ENCODE measurements around the gene DYDC1.

The DYDC1 gene

DNA sequence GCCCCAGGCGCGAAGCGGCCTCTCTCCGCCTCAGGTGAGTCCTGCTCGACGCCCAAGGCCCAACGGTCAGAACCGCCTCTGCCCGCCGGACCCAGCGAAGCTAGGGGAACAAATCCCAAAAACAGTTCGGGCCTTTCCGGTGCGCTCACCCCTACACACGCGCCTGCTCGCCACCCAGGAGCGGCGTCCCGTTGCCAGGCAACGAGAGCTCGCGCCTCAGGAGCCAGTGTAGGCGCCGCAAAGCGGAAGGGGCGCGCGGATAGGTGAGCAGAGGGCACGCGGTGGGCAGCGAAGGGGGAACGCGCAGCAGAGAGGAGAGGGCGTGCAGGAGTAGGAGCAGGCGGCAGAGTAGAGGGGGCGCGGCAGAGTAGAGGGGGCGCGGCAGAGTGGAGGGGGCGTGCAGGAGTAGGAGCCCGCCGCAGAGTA is at the start of gene DYDC1, which contains the start of gene DYDC2:
Gene DYDC1, minus strand, starts transcription at position 193 of the 426 bp plus-strand sequence. CDS start 4,154 bp downstream, outside the sequence.
Gene DYDC2, plus strand, starts transcription at position 219 of the 426 bp plus-strand sequence. CDS start 5,663 bp downstream, outside the sequence.
- CTCF ChIA-PET = no interaction called here
- Mint-ChIP-seq H3K4me1 (peaks cover 7% of the 10 kb centered on the region), H3K27me3 (peaks cover 44% of the 10 kb centered on the region), H3K27ac (no peak within 1 kb of the TSS), H3K4me3 (peak within 1 kb of the TSS; percentile 59), H3K9me3 (no peaks in the 10 kb centered on the region), H3K36me3 (no peaks in the 10 kb centered on the region)
- DNase-seq = peak; percentile 76

DNA sequence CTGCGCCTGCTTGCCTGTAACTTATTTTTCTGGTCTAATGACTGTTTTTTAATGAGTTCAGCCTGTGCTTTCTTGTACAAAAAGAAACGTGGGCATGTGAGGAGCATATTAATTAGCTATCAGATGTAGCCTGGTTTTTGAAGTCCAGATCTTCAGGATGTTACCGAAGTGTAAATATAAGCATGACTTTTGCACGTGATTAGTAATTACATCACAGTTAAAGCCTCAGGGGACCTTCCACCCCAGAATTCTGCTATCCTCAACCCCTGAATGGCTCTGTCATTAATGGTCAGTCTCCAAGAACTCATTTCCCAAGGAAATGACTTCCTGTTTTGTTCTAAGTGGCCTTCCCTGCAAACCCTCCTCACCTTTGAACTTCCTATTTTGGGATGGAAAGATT is 49.6 kb upstream of the DYDC1 start:
- Mint-ChIP-seq H3K4me1 (peaks cover 12% of the 10 kb centered on the region), H3K27me3 (peaks cover 31% of the 10 kb centered on the region), H3K27ac (no peak overlapping the region), H3K9me3 (no peaks in the 10 kb centered on the region), H3K4me3 (no peak overlapping the region), H3K36me3 (no peaks in the 10 kb centered on the region)
- CTCF ChIA-PET = interaction anchor here (0.8 to 1.5 kb wide), 4 partner anchors 10 to 38 kb away, joined by 3 to 8 read pairs (median 6); no protein-coding TSS in a partner anchor
- no peak for DNase-seq

DNA sequence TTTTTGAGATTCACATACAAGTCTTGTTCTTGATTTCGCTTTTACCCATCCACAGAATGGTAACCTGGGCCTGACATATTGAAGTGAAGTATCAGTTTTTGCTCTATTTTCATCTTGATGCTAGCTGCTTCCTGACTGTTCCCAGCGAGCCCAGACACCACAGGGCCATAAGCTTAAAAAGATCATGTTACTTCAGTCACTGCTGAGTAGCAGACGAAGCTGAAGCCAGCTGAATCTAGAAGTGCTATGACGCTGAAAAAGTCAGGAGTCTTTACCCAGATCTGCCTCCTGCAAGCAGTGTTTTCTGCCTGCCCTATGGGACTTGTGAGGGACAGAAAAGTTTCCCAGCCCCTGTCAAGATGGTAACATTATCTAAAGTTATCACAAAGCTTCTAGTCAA is 49.1 kb upstream of the DYDC1 start:
- DNase-seq = no peak
- H3K4me1 Mint-ChIP-seq = peaks cover 12% of the 10 kb centered on the region
- no peaks in the 10 kb centered on the region for H3K9me3 Mint-ChIP-seq
- H3K4me3 Mint-ChIP-seq = no peak overlapping the region
- no peak overlapping the region for H3K27ac Mint-ChIP-seq
- H3K36me3 Mint-ChIP-seq = no peaks in the 10 kb centered on the region
- peaks cover 31% of the 10 kb centered on the region for H3K27me3 Mint-ChIP-seq
- CTCF ChIA-PET = interaction anchor here (0.8 to 1.5 kb wide), 4 partner anchors 9 to 39 kb away, joined by 3 to 8 read pairs (median 6); no protein-coding TSS in a partner anchor

DNA sequence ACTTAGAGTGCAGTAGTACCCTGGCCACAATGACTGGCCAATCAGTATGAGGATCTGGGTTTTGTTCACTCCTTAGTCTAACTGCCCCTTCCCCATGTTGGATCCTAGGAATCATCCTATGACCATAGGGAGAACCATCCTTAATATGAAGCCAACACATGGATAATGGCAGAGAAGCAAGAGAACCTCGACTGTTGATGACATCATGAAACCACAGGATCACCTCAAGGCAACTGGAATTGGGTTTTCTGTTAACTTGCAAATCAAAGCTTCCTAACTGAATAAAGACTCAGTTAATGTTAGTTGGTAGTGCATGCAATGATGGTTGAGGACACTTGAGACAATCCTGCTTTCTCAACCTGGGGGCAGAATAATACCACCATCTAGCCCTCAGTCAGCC is 48.5 kb upstream of the DYDC1 start:
- peaks cover 12% of the 10 kb centered on the region for H3K4me1 Mint-ChIP-seq
- H3K4me3 Mint-ChIP-seq = no peak overlapping the region
- H3K27ac Mint-ChIP-seq = no peak overlapping the region
- CTCF ChIA-PET = interaction anchor here (0.7 to 1.5 kb wide), 4 partner anchors 8 to 868 kb away, joined by 3 to 8 read pairs (median 6); no protein-coding TSS in a partner anchor
- H3K36me3 Mint-ChIP-seq = no peaks in the 10 kb centered on the region
- peaks cover 31% of the 10 kb centered on the region for H3K27me3 Mint-ChIP-seq
- DNase-seq = no peak
- H3K9me3 Mint-ChIP-seq = no peaks in the 10 kb centered on the region

DNA sequence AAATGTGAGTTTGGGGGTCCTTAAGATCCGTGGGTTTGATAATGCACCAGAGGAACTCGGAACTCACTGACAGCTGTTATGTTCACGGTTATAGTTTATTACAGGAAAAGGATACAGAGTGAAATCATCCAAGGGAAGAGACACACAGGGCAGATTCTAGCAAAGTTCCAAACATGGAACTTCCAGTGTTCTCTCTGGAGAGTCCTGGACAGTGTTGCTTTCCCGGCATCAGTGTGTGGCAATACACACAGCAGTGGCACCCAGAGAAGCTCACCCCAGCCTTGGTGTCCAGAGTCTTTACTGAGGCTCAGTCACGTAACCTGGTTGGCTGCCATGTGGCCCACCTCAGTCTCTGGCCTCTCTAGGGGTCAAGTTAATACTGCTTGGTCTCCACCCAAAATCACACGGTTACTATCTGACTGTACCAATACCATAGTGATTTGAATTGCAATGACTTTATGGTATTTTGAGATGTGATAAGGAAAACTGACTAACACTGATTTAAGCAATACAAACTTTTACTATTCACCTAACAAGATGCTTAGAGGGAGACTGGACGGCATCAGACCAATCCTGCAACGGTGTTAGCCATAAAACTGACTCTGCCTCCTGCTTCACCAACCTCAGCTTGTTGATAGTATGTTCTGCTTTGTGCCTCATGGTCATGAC is 43.7 kb upstream of the DYDC1 start:
- H3K9me3 Mint-ChIP-seq = no peaks in the 10 kb centered on the region
- no peak for DNase-seq
- H3K4me1 Mint-ChIP-seq = no peaks in the 10 kb centered on the region
- CTCF ChIA-PET = no interaction called here
- H3K36me3 Mint-ChIP-seq = no peaks in the 10 kb centered on the region
- no peak overlapping the region for H3K27ac Mint-ChIP-seq
- no peak overlapping the region for H3K4me3 Mint-ChIP-seq
- peaks cover 13% of the 10 kb centered on the region for H3K27me3 Mint-ChIP-seq

DNA sequence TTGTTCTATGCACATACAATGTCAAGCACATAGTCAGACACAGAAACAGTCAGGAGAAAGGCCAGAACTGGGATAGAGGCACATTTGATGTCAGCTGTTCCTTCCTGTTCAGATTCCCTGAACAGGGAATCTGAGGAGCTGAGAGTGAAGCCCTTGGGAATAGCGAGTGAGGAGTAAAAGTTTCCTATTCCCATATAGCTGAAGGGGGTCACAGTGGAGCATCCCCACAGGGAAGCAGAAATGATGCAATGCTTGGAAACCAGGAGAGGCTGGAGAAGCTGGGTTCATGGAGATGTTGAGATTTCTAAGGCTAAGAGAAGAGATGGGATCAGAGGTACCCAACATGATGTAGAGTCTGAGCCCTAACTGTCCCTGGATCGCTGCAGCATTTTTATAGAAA is 40.5 kb upstream of the DYDC1 start:
- CTCF ChIA-PET = interaction anchor here (1.2 to 1.6 kb wide), 2 partner anchors 9 to 11 kb away, joined by 4 read pairs; partner anchors contain the start of gene PRXL2A
- Mint-ChIP-seq H3K4me1 (no peaks in the 10 kb centered on the region), H3K27ac (no peak overlapping the region), H3K9me3 (no peaks in the 10 kb centered on the region), H3K27me3 (peaks cover 13% of the 10 kb centered on the region), H3K36me3 (no peaks in the 10 kb centered on the region), H3K4me3 (no peak overlapping the region)
- DNase-seq = no peak

DNA sequence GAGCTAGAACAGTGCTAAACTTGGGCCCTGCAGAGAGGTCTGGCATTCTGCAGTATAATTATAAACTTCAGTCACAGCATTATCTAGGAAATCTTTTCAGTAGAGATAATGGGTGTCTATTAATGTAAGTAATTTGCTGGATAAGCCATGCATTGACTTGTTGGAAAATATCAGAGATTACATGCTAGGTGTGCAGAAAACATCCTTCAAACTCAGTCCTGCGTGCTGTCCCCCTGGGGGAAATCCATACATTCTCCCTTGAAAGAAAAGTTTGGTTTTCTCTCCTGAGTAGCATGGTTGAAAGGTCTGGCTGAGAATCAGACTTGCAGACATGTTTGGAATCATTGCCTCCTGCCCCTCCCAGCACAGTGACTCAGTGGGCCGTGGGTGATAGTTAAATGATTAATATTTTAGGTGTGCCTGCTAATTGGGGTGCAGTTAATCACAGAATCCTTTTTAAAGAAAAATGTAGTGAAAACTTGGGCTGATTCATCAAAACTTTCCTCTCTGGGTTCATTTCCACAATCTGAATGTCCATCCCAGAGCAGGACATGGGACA is 37.9 kb upstream of the DYDC1 start:
- H3K9me3 Mint-ChIP-seq = no peaks in the 10 kb centered on the region
- no peak for DNase-seq
- H3K4me3 Mint-ChIP-seq = no peak overlapping the region
- CTCF ChIA-PET = interaction anchor here (0.6 to 0.7 kb wide), 2 partner anchors 9 to 548 kb away, joined by 3 to 4 read pairs; no protein-coding TSS in a partner anchor
- no peak overlapping the region for H3K27ac Mint-ChIP-seq
- no peaks in the 10 kb centered on the region for H3K4me1 Mint-ChIP-seq
- peaks cover 16% of the 10 kb centered on the region for H3K27me3 Mint-ChIP-seq
- H3K36me3 Mint-ChIP-seq = no peaks in the 10 kb centered on the region

DNA sequence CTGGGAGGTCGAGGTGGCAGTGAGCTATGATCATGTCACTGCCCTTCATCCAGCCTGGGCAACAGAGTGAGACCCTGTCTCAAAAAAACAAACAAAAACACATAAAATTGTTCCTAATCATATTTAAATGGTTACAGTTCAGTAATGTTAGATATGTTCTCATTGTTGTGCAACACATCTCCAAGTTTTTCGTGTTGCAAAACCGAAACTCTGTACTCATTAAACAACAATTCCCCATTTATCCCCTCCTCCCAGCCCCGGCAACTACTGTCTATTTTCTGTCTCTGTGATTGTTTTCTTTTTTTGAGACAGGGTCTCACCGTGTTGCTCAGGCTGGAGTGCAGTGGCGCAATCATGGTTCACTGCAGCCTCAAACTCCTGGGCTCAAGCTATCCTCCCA is 35.7 kb upstream of the DYDC1 start:
- Mint-ChIP-seq H3K27me3 (peaks cover 26% of the 10 kb centered on the region), H3K36me3 (no peaks in the 10 kb centered on the region), H3K9me3 (no peaks in the 10 kb centered on the region), H3K27ac (no peak overlapping the region), H3K4me3 (no peak overlapping the region), H3K4me1 (no peaks in the 10 kb centered on the region)
- CTCF ChIA-PET = no interaction called here
- DNase-seq = no peak

DNA sequence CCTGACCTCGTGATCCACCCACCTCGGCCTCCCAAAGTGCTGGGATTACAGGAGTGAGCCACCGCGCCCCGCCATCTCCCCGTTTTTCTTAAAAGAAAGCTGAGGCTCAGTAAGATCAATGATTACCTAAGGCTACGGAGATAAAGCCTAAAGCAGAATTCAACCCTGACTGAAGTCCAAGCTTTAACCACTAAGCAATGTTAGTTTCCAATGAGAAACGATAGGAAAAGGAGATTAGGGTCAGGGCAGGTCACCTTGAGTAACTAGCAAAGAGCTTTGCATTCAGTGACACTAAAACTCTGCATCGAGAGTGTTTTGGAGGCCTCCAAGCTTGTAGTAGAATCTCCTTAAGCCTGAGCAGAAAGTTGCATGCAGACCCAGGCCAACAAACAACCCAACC is 34.2 kb upstream of the DYDC1 start:
- Mint-ChIP-seq H3K27ac (no peak overlapping the region), H3K36me3 (no peaks in the 10 kb centered on the region), H3K27me3 (peaks cover 18% of the 10 kb centered on the region), H3K9me3 (no peaks in the 10 kb centered on the region), H3K4me1 (no peaks in the 10 kb centered on the region), H3K4me3 (no peak overlapping the region)
- no peak for DNase-seq
- CTCF ChIA-PET = no interaction called here

DNA sequence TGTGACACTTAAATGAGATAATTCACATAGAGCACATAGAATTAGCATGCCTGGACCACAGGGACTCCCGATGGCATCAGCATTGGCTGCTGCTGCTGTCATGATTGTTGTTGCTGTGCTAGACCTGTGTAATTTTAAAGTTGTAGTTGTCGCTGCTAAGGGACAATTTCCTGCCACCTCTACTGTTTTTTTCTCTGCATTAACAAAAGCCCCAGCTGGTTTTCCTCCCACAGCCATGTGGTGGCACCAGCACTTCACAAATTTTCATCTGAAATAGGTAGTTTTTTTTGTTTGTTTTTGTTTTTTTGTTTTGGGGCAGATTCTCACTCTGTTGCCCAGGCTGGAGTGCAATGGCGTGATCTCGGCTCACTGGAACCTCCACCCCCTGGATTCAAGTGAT is 26.4 kb upstream of the DYDC1 start:
- DNase-seq = peak; percentile 71
- CTCF ChIA-PET = interaction anchor here (0.7 to 5.4 kb wide), 12 partner anchors 23 to 636 kb away, joined by 3 to 28 read pairs (median 4); no protein-coding TSS in a partner anchor
- Mint-ChIP-seq H3K27ac (no peak overlapping the region), H3K9me3 (no peaks in the 10 kb centered on the region), H3K36me3 (no peaks in the 10 kb centered on the region), H3K4me3 (no peak overlapping the region), H3K4me1 (peaks cover 18% of the 10 kb centered on the region), H3K27me3 (peaks cover 5% of the 10 kb centered on the region)

DNA sequence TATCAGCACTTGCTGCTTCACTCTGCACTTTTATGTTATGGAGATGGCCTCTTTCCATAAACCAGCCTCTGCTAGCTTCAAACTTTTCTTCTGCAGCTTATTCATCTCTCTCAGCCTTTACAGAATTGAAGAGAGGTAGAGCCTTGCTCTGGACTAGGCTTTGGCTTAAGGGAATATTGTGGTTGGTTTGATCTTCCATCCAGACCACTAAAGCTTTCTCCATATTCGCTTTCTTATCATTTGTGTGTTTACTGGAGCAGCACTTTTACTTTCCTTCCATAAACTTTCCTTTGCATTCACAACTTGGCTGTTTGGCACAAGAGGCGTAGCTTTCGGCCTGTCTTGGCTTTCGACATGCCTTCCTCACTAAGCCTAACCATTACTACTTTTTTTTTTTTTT is 23.6 kb upstream of the DYDC1 start:
- Mint-ChIP-seq H3K27ac (no peak overlapping the region), H3K9me3 (no peaks in the 10 kb centered on the region), H3K27me3 (peaks cover 5% of the 10 kb centered on the region), H3K4me1 (peaks cover 18% of the 10 kb centered on the region), H3K36me3 (no peaks in the 10 kb centered on the region), H3K4me3 (no peak overlapping the region)
- no peak for DNase-seq
- CTCF ChIA-PET = interaction anchor here (0.7 to 1.3 kb wide), 5 partner anchors 52 to 283 kb away, joined by 3 to 6 read pairs (median 3); no protein-coding TSS in a partner anchor

DNA sequence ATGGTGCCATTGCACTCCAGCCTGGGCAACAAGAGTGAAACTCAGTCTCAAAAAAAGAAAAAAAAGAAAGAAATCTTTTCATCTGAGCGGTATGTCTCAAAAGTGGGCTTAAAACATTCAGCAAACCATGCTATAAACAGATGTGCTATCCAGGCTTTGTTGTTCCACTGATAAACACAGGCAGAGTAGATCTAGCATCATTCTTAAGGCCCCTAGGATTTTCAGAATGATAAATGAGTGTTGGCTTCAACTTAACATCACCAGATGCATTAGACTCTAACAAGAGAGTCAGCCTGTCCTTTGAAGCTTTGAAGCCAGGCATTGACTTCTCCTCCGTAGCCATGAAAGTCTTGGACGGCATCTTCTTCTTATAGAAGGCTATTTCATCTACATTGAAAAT is 23.1 kb upstream of the DYDC1 start:
- peaks cover 18% of the 10 kb centered on the region for H3K4me1 Mint-ChIP-seq
- CTCF ChIA-PET = interaction anchor here (0.8 to 2.2 kb wide), 5 partner anchors 42 to 217 kb away, joined by 3 to 8 read pairs (median 3); no protein-coding TSS in a partner anchor
- no peak overlapping the region for H3K4me3 Mint-ChIP-seq
- peaks cover 5% of the 10 kb centered on the region for H3K27me3 Mint-ChIP-seq
- H3K27ac Mint-ChIP-seq = no peak overlapping the region
- no peaks in the 10 kb centered on the region for H3K36me3 Mint-ChIP-seq
- no peaks in the 10 kb centered on the region for H3K9me3 Mint-ChIP-seq
- no peak for DNase-seq

DNA sequence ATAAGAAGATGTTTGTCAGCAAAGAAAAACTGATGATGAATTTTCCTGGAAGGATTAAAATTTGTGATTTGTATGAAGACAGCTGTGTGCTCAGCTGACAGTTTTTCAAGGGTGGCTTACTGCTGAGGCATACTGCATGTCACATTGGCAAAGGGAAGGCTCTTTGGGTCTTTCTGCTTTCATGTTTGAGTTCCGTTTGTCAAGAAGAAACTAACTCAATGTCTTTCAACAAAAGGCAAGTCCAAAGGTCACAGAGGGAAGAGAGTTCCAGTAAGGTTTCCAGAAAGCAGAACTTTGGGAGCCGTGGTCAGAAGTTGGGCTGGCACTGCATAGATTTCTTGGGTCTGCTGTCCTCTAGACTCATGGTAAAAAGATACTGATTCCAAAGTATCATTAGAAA is 16.9 kb upstream of the DYDC1 start:
- no peak overlapping the region for H3K4me3 Mint-ChIP-seq
- H3K4me1 Mint-ChIP-seq = peaks cover 5% of the 10 kb centered on the region
- no peak overlapping the region for H3K27ac Mint-ChIP-seq
- DNase-seq = no peak
- H3K27me3 Mint-ChIP-seq = peaks cover 3% of the 10 kb centered on the region
- H3K36me3 Mint-ChIP-seq = no peaks in the 10 kb centered on the region
- no peaks in the 10 kb centered on the region for H3K9me3 Mint-ChIP-seq
- CTCF ChIA-PET = interaction anchor here (0.6 kb wide), 1 partner anchor 224 kb away, joined by 3 read pairs; no protein-coding TSS in a partner anchor

DNA sequence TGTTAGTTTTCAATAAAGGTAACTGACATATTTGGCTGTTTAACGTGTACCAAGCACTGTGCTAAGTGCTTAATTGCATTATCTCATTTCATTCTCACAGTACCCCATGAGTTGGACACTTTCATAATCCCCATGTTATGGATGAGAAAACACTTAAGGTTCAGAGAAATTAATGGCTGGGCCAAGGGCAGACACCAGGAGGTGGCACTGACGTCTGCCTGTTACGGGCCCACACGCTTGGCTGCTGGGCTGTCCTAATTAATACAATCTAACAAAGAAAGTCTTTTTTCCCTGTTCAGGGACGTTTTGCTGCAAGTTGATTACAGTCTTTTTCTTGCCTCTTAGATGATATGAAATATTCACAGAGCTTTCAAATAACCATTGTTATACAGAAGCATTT is 16.1 kb upstream of the DYDC1 start:
- no peak overlapping the region for H3K27ac Mint-ChIP-seq
- no peaks in the 10 kb centered on the region for H3K36me3 Mint-ChIP-seq
- H3K4me3 Mint-ChIP-seq = no peak overlapping the region
- H3K27me3 Mint-ChIP-seq = peaks cover 3% of the 10 kb centered on the region
- no peaks in the 10 kb centered on the region for H3K4me1 Mint-ChIP-seq
- no peak for DNase-seq
- H3K9me3 Mint-ChIP-seq = no peaks in the 10 kb centered on the region
- CTCF ChIA-PET = no interaction called here

DNA sequence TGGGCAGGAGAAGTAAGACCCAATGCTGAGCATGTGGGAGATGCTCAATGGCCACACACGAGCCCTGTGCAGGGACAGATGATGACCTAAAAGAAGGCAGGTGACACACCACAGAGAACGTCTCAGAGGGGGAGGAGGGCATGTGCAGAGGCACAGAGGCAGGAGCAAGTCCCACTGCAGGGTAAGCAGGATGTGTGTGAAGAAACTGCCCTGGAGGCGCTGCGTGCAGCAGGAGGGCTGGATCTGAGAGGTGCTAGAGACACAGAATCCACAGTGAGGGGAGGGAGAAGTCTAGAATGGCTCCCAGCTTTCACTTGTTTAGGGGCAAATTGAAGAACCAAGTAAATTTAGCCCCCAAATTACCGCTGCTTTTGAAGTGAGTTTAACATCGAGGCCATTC is 14.9 kb upstream of the DYDC1 start:
- CTCF ChIA-PET = no interaction called here
- no peak for DNase-seq
- H3K4me3 Mint-ChIP-seq = no peak overlapping the region
- no peak overlapping the region for H3K27ac Mint-ChIP-seq
- H3K36me3 Mint-ChIP-seq = no peaks in the 10 kb centered on the region
- peaks cover 8% of the 10 kb centered on the region for H3K27me3 Mint-ChIP-seq
- H3K4me1 Mint-ChIP-seq = no peaks in the 10 kb centered on the region
- H3K9me3 Mint-ChIP-seq = peaks cover 6% of the 10 kb centered on the region

All from activated naive CD4-positive, alpha-beta T cell treated with anti-CD3 and anti-CD28 coated beads, Interleukin-2, amount 10 ng/mL, durations not matched to agents 7 days and 5 days (primary cell).